GM19397 (cell line): ENCODE results near the gene XIAP.
A peak's percentile ranks its signal among the peaks of the same experiment; 100 is the strongest.
"Not testable (repeated sequence)": the region's sequence is repeated elsewhere in the genome, so short reads cannot be mapped to it uniquely, and the experiment has no call there.

Experiments used
- ATAC-seq: cut with Tn5 transposase; IDR thresholded peaks from one replicate; pipeline ENCODE4 v1.9.1; 2021; ENCODE audit warnings: mild to moderate bottlenecking, moderate library complexity; ENCODE audit not compliant: unreplicated experiment

Gene XIAP

DNA sequence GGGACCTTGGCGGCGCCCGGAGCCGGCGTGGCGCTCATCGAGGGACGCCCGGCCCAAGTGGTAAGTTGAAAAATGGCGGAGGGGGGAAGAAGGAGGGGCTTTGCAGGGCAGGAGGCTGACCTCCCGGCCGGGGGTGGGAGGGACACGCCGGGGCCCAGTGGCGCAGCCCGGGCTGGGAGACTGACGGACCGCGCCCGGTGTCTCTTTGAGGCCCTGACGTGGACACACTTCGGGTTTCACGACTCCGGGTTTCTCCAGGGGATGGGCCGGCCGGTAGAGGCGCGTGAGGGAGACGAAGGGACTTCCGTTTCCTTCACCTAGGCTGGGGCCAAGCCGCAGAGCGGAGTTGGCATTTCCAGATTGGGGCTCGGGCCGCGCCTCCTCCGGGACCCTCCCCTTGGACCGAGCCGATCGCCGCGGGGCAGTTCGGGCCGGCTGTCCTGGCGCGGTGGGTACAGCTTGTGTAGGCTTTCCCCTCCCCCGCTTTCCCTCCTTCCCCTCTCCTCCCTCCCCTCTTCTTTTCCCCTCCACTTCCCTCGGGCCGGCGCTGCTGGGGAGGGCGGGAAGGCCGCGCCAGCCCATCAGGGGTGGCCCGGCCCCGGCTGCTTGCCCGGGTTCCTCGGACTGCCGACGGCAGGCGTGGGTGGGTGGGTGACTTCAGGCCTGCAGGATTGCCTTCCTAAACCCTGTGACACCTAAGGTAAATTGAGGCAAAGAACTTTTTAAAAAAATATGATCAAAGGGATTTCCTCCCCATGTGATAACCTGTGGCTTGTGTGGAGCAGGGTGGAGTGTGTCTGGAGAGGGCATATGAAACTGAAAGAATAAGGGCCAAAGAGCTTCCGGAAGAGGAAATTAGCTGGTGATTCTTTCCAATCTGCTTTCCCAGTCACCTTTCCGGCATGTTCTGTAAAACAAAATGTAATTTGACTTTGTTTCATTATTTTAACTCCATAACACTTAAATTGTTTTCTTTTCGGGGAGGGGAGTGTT lies at the start of gene XIAP:
TSS of gene XIAP (plus strand) at position 208 of the 993 bp plus-strand sequence. CDS start 25,610 bp downstream, outside the sequence.
- peak; percentile 79 for ATAC-seq

GRCh38 chrX:123814343-123814742 lies 45.5 kb upstream of the XIAP start:
- ATAC-seq, result no peak

DNA sequence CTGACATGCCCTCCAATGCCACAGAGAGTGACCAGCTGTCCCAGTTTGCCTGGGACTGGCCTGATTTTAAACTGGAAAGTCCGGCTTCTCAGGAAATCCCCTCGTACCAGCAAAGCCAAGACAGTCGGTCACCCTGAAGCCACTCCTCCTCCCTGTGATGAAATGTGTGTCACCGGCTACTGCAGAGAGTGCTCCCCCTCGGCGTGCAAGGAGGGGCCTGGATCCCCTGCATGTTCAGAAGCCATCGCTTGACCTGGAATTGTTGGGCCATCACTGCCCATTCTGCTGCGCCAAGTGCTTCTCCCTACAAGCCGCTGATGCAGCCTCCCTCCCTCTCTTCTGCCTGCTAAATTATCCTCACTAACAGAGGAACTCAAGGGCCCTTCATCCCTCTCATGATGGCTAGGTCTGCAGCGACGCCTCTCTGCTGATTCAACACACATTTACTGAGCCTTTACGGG lies 44.9 kb upstream of the XIAP start:
- not testable (repeated sequence) for ATAC-seq

DNA sequence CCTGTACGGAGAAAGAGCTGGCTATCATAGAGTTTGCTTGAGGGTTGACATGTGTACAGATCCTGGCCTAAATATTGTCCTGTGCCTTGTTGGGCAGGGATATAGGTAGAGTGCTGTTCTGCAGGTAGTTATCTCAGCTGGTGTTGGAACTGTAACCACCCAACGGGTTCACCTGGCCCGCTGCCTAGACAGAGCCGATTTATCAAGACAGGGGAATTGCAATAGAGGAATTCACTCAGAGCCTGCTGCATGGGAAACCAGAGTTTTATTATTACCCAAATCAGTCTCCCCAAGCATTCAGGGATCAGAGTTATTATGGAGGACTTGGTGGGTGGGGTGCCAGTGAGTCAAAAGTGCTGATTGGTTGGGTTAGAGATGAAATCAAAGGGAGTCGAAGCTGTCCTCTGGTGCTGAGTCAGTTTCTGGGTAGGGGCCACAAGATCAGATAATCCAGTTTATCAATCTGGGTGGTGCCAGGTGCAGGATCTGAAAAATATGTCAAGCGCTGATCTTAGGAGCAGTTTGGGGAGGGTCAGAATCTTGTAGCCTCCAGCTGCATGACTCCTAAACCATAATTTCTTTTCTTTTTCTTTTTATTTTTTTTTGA lies 42.5 kb upstream of the XIAP start:
- no peak for ATAC-seq

DNA sequence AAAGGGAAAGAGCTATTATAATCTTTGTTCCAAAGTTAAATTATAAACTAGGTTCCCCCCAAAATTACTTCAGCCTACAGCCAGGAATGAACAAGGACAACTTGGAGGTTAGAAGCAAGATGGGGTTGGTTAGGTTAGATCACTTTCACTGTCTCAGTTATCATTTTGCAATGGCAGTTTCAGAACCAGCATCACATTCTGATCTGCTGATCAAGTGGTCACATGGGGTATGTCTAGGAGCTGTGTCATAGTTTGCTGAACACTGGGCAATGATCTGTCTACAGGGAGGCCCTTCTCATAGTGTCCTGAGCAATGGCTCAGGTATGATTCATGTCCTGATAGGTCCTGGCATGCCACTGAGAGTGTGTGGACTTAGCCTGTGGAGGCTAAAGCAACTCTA lies 41.6 kb upstream of the XIAP start:
- ATAC-seq, result no peak

DNA sequence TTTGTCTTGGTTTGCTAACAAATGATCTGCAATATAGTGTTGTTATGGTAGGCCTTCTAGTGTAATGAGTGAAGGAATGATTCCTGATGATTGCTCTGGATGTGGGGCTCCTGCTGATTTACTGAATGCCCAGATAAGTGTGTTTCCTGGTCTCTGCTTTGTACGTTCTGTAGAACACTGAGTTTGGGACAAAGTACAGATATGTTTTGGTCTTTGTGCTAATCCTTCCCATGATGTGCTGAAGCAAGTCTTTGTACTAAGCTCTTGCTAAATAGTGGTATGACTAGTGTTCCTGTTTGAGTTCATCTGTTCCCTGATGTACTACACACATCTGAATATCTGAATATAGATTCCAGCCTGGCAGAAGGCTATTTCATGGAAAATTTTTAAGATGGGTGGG lies 36.9 kb upstream of the XIAP start:
- ATAC-seq, result no peak

- no peak for ATAC-seq
Observed at GRCh38 chrX:123830309-123830708, 29.5 kb upstream of the XIAP start.

- ATAC-seq, result peak; percentile 82
Observed at GRCh38 chrX:123833387-123833786, 26.5 kb upstream of the XIAP start.

DNA sequence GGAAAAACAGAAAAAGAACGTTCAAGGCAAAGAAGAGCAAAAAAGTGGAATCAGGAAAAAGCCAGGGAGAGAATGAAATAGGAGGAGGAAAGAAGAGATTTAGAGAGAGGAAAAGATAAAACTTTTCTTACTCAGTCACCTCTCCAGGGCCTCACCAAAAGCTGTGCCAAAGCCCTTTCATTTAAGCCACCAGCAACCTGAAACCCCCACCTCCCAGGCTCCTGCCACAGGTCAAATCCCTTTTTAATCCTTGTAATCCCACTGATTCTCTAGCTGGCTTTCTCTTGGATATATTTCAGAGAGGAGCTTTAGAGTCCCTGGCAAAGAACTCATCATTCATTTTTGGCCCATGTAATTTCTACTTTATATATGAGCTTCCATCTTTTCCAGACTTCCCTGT lies 25.7 kb upstream of the XIAP start:
- ATAC-seq, result no peak

GRCh38 chrX:123835661-123836371 lies 24.0 kb upstream of the XIAP start:
- no peak for ATAC-seq

DNA sequence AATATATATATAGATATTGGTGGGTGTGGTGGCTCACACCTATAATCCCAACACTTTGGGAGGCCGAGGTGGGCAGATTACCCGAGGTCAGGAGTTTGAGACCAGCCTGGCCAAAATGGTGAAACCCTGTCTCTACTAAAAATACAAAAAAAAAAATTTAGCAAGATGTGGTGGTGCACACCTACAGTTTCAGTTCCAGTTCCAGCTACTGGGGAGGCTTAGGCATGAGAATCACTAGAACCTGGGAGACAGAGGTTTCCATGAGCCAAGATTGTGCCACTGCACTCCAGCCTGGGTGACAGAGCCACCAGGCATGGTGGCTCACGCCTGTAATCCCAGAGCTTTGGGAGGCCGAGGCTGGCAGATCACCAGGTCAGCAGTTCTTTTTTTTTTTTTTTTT lies 14.7 kb upstream of the XIAP start:
- not testable (repeated sequence) for ATAC-seq

DNA sequence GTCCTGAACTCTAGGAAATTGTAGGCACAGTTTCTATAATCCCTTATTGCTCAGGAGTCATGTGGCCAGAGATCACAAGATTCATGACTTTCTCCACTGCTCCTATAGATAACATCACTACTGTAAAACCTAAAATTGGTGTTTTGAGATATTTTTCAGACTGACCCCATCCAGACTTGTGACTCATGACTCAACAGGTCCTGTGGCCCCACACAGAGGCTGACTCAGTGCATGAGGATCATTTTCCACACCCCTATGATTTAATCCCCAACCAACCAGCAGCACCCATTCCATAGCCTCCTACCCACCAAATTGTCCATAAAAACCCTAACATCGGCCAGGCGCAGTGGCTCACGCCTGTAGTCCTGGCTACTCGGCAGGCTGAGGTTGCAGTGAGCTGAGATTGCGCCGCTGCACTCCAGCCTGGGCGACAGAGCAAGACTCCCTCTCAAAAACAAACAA lies 13.2 kb upstream of the XIAP start:
- no peak for ATAC-seq

- ATAC-seq, result no peak
Observed at GRCh38 chrX:123847056-123847455, 12.8 kb upstream of the XIAP start.

DNA sequence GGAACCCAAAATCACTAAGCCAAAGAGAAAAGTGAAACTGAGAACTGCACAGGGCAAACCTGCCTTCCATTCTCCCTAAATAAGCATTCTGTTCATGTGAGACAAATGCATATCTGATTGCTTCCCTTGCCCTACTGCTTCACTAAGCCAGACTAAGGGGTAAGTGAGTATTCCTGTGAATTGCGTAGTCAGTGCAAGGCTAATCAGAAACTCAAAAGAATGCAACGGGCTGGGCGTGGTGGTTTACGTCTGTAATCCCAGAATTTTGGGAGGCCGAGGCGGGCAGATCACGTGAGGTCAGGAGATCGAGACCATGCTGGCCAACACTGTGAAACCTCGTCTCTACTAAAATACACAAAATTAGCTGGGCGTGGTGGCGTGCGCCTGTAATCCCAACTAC lies 10.8 kb upstream of the XIAP start:
- ATAC-seq, result no peak

- ATAC-seq, result not testable (repeated sequence)
Observed at GRCh38 chrX:123849906-123850305, 9.9 kb upstream of the XIAP start.

DNA sequence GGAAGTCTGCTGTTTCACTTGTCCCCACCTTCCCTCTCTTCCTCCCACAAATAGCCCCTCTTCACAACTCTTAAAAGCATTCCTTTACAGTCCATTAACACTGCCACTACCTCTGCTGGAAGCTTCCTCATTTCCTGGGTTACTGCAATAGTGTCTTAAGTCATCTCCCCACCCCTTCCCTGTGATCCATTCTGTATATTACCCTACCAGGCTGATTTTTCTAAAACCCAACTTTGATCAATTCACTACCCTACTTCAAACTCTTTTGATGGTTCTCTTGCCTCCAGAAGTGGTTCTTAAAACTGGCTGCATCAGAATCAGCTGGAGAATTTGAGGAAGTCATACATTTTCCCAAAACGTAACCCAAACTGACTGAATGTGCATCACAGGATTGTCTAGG lies 8.8 kb upstream of the XIAP start:
- ATAC-seq, result no peak

GRCh38 chrX:123854329-123854728 lies 5.5 kb upstream of the XIAP start:
- no peak for ATAC-seq

DNA sequence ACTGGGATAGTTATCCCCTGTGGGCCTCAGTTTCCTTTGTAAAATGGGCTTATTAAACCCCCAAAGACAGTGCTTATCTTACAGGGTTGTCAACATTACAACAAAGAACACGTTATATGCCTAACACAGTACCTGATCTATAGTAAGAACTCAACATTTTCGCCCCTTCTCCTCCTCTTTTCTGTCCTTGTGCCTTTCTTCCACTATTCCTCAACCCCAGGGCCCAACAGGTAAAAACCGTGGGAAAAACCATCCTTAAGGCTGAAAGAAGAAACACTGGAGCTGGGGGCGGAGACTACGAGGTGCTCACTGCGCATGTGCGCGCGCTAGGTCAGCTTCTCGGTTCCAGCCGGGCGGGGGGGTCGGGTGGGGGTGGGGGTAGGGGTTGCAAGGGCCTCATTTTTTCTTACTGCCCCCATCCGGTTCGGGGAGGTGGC lies 426 bp upstream of the XIAP start:
- no peak for ATAC-seq

GRCh38 chrX:123860983-123861382 lies 1.1 kb downstream of the XIAP start:
- ATAC-seq, result no peak

- ATAC-seq, result no peak
Observed at GRCh38 chrX:123869488-123869887, 9.6 kb downstream of the XIAP start.

DNA sequence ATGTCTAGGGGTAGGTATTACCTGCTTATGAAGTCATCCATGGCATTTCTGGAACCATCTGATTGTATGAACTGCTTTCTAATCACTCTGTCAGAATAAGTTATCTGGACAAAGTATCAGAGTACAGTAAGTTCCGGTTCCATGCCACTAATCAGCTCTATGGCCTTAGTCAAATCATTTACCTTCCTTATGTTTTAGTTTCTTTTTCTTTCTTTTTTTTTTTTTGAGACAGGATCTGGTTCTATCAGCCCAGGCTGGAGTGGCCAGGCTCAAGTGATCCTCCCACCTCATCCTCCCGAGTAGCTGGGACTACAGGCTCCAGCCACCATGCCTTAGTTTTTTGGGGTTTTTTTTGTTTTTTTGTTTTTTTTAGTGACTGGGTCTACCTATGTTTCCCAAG lies 11.5 kb downstream of the XIAP start:
- no peak for ATAC-seq
